HG02798 (cell line): ENCODE results near the gene NEK6.

Source experiments
- ATAC-seq: cut with Tn5 transposase; IDR thresholded peaks from one replicate; pipeline ENCODE4 v1.9.1; 2021; ENCODE audit warnings: mild to moderate bottlenecking; ENCODE audit not compliant: unreplicated experiment, poor library complexity

NEK6 gene

GRCh38 chr9:124349675-124350493, 92.1 kb downstream of the NEK6 start:
- ATAC-seq: no peak

DNA sequence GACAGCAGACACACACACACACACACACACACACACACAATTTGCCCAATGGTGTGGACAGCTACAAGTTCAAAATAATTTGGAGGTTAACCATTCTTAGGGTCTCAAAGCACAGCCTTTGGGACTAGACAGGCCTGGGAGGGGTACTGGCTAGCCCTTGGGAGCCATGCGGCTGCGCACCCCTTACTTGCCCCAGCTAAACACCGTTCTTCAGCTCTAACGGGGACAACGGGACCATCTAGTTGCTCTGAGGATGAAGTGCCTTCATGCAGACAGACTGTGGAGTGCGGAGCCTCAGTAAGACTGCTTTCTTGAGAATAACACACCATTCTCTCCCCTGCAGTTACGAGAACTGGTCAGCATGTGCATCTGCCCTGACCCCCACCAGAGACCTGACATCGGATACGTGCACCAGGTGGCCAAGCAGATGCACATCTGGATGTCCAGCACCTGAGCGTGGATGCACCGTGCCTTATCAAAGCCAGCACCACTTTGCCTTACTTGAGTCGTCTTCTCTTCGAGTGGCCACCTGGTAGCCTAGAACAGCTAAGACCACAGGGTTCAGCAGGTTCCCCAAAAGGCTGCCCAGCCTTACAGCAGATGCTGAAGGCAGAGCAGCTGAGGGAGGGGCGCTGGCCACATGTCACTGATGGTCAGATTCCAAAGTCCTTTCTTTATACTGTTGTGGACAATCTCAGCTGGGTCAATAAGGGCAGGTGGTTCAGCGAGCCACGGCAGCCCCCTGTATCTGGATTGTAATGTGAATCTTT, 92.9 kb downstream of the NEK6 start:
- no peak for ATAC-seq

GRCh38 chr9:124351672-124352468, 94.1 kb downstream of the NEK6 start:
- no peak for ATAC-seq

- ATAC-seq: no peak
Observed at GRCh38 chr9:124352616-124353015, 94.9 kb downstream of the NEK6 start.

DNA sequence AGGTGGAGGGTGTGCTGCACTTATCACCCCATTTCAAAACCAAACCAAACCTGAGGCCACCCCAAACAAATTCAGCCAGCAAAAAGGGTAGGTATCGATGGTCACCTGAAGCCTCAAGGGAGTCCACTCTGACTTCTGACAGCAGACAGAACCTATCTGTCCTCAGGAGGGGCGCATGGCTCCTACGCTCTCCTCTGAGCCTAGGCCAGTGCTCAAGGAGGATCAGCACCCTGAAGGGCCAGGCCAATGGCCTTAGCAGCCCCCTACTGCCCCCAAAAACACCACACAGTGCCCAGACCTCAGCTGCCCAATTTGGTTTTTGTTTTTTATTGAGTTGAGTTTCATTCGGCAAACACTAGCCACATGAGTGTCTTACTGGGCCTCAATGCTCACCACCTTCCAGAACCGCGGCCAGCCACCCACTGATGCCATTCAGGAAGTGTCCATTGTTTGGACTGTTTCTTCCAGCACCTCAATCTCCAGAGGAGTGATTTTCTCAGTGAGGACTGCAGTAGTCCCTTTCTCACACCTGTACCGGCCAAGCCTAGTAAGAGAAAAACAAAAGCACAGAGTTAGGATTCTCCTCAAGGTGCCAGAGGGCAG, 95.5 kb downstream of the NEK6 start:
- no peak for ATAC-seq

DNA sequence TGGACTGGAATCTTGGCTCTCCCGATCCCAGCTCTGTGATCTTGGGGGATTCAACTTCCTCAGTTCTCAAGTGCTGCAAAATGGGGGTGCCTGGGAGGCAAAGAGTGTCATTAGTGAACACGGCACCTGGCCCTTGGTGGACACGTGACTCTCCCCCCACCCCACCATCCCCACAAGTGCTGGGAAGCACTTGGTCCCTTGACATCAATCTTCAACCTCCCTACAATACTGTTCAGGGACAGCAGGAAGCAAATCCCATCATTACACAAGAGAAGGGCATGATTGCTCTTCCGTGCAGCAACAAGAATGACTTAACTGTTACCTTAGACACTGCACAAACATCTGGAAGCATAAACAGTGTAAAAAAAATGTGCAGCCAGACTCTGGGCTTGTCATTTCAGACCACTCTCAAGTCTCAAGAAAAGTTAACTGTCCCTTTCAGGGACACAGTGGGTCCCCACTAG, 96.1 kb downstream of the NEK6 start:
- no peak for ATAC-seq

GRCh38 chr9:124354346-124355038, 96.7 kb downstream of the NEK6 start:
- no peak for ATAC-seq

- no peak for ATAC-seq
Observed at GRCh38 chr9:124355039-124355940, 97.5 kb downstream of the NEK6 start.

DNA sequence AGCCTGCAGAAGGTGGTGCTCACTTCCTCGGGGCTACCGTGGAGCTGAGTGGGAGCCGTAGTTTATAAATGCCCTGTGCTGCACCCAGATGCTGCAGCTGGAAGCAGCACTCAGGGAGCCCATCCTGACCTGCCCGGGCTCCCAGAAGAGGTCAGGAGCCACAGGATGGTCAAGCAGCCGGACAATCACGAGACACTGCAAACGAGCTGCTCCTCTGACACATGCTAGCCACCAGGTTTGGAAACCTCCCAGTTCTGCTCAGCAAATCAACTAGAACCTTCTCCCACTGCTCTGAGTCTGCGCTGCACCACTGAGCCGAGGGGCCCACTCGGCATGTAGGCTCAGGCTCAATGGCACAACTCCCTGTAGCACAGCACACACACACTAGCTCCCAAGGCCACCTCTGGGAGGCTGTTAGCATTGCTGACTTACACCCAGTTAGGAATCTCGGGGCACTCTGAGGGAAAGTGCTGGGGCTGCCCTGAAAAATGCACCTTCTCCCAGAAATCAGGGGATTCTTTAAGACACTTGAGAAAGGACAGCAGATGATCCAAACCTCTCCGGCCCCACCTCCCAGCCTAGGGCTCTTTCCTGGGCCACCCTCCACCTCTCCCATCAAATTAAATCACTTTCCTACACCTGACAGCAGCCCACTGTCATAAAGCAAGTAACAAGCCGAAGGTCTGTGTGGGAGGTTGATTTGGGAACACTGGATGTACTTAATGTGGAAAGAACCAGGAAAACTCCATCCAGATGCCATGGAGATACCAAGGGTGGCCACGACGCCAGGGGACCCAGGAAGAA, 98.4 kb downstream of the NEK6 start:
- no peak for ATAC-seq

- no peak for ATAC-seq
Observed at GRCh38 chr9:124356745-124357390, 99.1 kb downstream of the NEK6 start.

DNA sequence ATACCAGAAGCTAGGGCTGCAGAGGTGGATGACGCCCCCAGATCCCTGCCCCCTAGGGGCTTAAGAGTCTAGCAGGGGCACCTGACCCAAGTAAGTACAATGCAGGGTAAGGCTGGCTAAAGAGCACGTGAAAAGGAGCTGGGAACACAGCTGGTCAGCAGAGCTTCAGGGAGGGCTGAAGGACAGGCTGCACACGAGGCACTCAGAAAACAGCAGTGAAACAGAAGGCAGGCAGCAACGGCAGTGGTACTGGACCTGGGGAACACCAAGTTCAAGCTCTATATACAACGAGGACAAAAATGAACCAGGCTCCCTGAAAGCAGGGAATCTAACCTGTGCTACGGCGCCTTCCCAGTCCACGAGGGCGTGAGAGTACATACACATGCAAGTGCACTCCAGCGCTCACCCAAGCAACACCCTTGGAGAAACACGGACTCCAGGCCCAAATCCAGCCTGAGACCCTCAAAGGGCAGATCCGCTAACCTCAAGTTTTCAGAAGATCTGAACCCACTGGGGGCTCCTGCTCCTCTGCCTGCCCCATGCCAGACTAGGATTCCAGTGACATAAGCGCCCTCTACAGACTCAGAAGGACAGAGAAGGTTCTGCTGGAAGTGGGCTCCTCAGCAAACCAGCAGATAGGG, 100.1 kb downstream of the NEK6 start:
- ATAC-seq: no peak

DNA sequence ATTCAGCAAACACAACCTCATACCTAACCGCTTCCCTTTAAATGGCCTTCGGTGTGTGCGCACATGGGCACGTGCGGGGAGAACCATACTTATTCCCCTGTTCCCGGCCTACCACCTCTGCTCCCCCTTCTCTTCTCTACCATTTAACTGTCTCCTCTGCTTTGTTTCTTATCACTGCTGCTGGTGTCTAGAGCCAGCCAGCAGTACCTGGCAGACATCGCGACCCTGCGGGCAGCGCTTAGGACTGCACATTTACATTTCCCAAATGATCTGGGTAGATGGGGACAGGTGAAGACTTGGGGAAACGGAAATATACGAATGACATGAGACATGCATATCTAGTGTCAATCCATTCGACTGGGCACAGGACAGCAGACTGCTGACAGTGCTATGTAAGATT, 100.9 kb downstream of the NEK6 start:
- no peak for ATAC-seq

GRCh38 chr9:124359426-124359825, 101.7 kb downstream of the NEK6 start:
- no peak for ATAC-seq

GRCh38 chr9:124359855-124360678, 102.3 kb downstream of the NEK6 start:
- ATAC-seq: no peak

DNA sequence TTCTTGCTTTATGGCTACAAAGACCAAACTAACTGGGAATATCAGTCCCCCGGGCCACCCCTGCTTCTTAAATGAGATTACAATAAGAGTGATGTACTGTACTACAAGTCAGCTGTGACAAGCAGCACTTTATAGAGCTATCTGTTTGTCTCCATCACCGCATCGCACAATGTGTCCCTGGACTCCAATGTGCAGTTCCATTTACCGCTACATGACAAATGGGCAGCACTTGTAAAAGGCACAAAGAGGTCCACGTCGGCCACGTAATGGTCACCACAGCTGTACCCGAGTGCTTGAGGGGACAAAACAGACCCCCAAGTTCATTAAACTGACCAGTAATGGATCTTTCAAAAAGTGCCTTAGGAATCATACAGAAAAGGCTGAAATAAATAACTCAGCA, 103.4 kb downstream of the NEK6 start:
- no peak for ATAC-seq
